Jurkat, Clone E6-1 (cell line): ENCODE data around the gene RPP25. TPM values are rescaled to one million over a fixed set of nuclear protein-coding genes. Genes with fewer than 3 reads are reported as not detected.

Source experiments
- DNase-seq: peaks from one replicate; pipeline ENCODE4 v3.0.0-alpha.2; 2011; ENCODE audit warnings: low read depth, low spot score
- H3K4me3 ChIP-seq: 2 replicates; pipeline ENCODE4 v1.5.1; 2011; ENCODE audit warnings: mild to moderate bottlenecking, low read length, control low read depth, moderate library complexity
- polyA plus RNA-seq: library from polyadenylated mRNA; unstranded; fragments of >200 nt; gene quantifications from one replicate; pipeline ENCODE4 v1.2.1, GENCODE V29; 2012; ENCODE audit warnings: missing spikeins; ENCODE audit not compliant: insufficient read length, insufficient read depth

Gene RPP25
- polyA plus RNA-seq = 2.8 TPM

- H3K4me3 ChIP-seq = peak within 1 kb of the TSS; percentile 56
- DNase-seq = no peak
These were observed at the start of gene RPP25 for GRCh38 chr15:74956648-74957475. TSS of gene RPP25 (minus strand) at chr15:74956772. CDS start at chr15:74956583, 189 bp downstream.

- H3K4me3 ChIP-seq = no peak overlapping the region
These were observed 45.8 kb upstream of the RPP25 start for GRCh38 chr15:75002398-75002797.

DNA sequence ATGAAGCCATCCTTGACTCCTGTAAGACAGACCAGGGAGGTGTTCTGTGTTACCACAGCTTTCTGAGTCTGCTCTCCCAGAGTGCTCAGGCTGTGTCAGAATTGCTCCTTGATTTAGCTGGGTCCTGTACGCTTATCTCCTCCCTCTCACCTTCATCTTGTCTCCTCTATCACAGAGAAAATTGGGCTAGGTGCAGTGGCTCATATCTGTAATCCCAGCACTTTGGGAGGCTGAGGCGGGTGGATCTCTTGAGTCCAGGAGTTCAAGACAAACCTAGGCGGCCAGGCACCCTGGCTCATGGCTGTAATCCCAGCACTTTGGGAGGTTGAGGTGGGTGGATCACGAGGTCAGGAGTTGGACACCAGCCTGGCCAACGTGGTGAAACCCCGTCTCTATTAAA is 44.7 kb upstream of the RPP25 start:
- DNase-seq = no peak
- H3K4me3 ChIP-seq = no peak overlapping the region

More at GRCh38 chr15:75002398-75002797, 45.8 kb upstream of the RPP25 start:
- DNase-seq = no peak

DNA sequence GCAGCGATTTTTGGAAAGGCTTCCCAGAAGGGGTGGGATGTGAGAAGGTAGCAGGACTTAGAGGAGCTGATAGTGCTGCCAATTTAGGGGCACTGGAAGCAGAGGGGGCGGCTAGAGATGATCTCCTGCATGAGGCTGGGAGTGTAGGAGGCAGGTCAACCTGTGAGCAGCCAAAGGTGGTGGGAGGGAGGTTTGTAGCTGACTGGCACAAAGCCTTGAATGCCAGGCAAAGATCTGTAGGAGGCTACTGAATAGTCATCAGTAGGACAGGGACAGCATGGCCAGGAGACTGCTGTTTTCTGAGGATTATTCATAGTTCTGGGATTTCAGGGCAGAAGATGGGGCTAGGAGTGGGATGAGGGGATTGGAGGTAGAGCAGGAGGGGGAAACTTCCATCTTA is 41.0 kb upstream of the RPP25 start:
- no peak for DNase-seq
- H3K4me3 ChIP-seq = no peak overlapping the region

GRCh38 chr15:74997141-74997540 is 40.6 kb upstream of the RPP25 start:
- H3K4me3 ChIP-seq = no peak overlapping the region
- DNase-seq = no peak

DNA sequence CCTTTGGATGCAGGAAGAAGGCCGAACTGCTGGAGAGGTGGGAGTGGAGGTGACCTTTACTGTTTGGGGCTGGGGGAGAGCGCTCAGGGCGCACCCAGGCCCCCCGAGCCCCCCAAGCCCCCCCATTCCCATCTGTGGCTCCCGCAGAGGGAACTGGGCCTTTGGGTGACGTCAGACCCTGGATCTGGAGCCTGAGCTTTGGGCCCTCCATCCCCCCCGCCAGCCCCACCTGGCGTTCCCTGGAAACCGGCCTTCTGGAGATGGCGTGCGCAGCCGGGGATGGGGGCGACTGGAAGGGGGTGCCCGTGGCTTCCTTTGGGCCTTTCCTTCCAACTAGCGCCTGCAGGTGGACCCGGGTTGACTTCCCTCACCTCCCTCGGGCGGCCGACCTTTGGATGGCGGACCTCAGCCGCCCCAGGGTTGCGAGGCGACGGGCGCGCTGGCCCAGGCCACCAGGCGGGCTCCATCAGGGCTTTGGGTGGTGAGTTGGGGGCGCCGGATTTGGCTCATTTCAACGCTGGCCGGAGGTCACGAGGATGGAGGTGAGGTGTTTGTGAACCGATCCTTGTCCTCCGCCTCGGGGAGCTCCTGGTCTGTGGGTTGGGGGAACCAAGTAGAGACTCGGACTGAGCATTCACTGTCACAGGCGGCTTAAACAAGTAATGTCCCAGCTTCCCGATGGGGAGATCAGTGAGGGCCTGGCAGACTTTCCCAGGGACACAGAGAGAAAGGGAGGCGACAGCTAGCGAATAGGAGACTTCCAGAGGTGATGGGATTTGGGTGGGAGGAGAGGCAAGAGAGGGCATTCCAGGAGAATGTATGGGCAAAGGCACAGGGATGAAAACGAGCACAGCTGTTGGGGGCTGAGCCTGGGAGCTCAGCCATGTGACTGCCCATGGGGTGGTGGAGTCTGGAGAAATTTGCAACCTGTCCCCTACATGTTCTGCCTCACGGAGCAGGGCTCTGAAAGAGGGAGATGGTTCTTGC is 39.5 kb upstream of the RPP25 start:
- no peak for DNase-seq
- H3K4me3 ChIP-seq = peak overlapping the region; percentile 68

GRCh38 chr15:74995182-74995778 is 38.7 kb upstream of the RPP25 start, which contains the start of gene SCAMP5:
TSS of gene SCAMP5 (plus strand) at chr15:74995563. CDS start at chr15:75011840, 16,277 bp downstream.
- peak; percentile 95 for DNase-seq
- H3K4me3 ChIP-seq = peak within 1 kb of the TSS; percentile 68

GRCh38 chr15:74994685-74995084 is 38.1 kb upstream of the RPP25 start:
- DNase-seq = no peak
- H3K4me3 ChIP-seq = no peak overlapping the region

- DNase-seq = no peak
- no peak overlapping the region for H3K4me3 ChIP-seq
These were observed 37.7 kb upstream of the RPP25 start for GRCh38 chr15:74994236-74994635.

DNA sequence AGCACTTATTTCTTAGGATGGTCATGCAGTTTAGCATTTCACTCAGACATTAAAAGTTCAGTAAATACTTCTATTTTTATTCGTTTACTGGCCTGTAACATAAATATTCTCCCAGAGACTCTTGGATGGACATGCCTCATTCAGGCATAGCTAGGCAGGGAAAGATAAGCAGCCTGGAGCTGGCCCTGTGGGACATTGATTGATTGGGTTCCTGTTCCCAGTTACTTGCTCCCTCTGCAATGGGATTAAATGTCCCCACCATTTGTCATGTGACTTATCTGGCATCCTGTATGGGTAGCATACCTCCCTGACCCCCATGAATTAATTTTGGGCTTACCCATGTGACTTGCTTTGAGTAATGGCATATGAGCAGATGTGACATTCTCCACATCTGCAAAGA is 36.0 kb upstream of the RPP25 start:
- DNase-seq = no peak
- no peak overlapping the region for H3K4me3 ChIP-seq

DNA sequence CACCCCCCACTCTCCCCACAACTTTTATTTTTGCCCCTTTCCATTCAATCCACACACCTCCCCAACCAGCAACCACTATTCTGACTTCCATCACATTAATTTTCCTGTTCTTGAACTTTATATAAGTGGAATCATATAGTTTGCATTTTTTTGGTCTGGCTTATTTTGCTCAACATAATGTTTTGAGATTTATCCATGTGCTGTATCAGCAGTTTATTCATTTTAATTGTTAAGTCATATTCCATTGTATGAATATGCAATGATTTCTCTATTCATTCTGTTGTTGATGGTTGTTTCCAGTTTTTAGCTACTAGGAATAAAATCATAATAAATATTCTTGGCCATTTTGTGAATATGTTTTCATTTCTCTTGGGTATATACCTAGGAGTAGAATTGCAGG is 33.0 kb upstream of the RPP25 start:
- no peak overlapping the region for H3K4me3 ChIP-seq
- DNase-seq = no peak

DNA sequence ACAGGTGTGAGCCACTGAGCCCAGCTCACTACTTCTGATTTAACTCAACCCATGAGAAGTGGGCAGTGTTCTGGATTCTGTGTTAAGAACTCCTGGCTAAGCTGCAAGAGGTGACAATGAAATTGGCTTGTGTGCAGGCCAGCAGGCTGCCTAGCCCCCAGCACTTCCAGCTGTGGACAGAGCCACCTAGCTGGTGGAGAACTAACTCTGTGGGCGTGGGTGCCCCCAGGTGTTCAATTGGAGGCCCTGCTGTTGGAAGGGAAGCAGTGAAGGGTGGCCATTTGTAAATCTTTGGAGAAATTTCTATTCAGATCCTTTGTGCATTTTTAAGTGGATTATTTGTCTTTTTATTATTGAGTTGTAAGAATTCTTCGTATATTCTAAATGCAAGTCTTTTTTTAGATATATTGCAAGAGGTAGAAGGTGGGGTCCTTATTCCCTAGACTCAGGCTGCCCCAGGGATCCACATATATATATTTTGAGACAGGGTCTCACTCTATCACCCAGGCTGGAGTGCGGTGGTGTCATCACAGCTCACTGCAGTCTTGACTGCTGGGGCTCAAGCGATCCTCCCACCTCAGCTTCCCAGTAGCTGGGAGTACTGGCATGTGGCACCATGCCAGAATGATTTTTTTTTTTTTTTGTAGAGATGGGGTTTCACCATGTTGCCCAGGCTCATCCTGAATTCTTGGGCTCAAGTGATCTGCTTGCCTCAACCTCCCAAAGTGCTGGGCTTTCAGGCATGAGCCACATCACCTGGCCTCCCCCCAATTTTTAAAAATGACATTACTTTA is 31.6 kb upstream of the RPP25 start:
- no peak overlapping the region for H3K4me3 ChIP-seq
- peak; percentile 35 for DNase-seq

- H3K4me3 ChIP-seq = no peak overlapping the region
- no peak for DNase-seq
These were observed 27.2 kb upstream of the RPP25 start for GRCh38 chr15:74983725-74984231.

DNA sequence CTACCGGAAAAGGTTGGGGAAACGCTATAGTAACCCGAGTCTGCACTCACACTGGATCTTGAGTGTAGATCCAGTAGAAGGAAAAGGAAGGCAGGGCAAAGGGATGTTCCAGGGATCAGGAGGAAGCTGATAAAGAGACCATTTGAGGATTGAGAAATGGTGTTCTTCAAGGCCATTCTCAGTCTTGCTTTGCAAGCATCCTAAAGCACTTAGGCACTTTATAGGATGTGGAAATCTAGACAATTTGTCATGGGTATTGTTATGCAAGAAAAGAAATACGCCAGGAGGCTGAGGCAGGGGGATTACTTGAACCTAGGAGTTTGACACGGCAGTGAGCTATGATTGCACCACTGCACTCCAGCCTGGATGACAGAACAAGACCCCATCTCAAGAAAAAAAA is 25.6 kb upstream of the RPP25 start:
- no peak overlapping the region for H3K4me3 ChIP-seq
- DNase-seq = no peak

- DNase-seq = peak; percentile 34
- no peak overlapping the region for H3K4me3 ChIP-seq
These were observed 21.9 kb upstream of the RPP25 start for GRCh38 chr15:74978503-74978902.

- no peak overlapping the region for H3K4me3 ChIP-seq
- no peak for DNase-seq
These were observed 21.5 kb upstream of the RPP25 start for GRCh38 chr15:74978077-74978476.

GRCh38 chr15:74977599-74977998 is 21.0 kb upstream of the RPP25 start:
- DNase-seq = no peak
- H3K4me3 ChIP-seq = no peak overlapping the region

GRCh38 chr15:74976159-74976558 is 19.6 kb upstream of the RPP25 start:
- no peak for DNase-seq
- H3K4me3 ChIP-seq = no peak overlapping the region
